HEK293T (cell line): ENCODE data around the gene LOC128125822.

Experiments
- ARNT ChIP-seq: fragments of 450-650 bp; IDR thresholded peaks from 2 replicates; pipeline ENCODE4 v1.6.1; 2017; ENCODE audit warnings: mild to moderate bottlenecking
- ELF4 ChIP-seq: fragments of 450-650 bp; IDR thresholded peaks from 2 replicates; pipeline ENCODE4 v1.6.1; 2017; ENCODE audit warnings: antibody characterized with exemption
- FOXK2 ChIP-seq: fragments of 450-650 bp; IDR thresholded peaks from 2 replicates; pipeline ENCODE4 v1.6.1; 2016; ENCODE audit warnings: mild to moderate bottlenecking
- FOXM1 ChIP-seq: fragments of 450-650 bp; IDR thresholded peaks from 2 replicates; pipeline ENCODE4 v1.6.1; 2017; ENCODE audit warnings: mild to moderate bottlenecking, borderline replicate concordance
- L3MBTL2 ChIP-seq: fragments of 450-650 bp; conservative IDR thresholded peaks from 2 replicates; pipeline ENCODE4 v1.6.1; 2016; ENCODE audit warnings: mild to moderate bottlenecking
- NFRKB ChIP-seq: fragments of 450-650 bp; IDR thresholded peaks from 2 replicates; pipeline ENCODE4 v1.6.1; 2016; ENCODE audit warnings: mild to moderate bottlenecking, moderate library complexity
- SP1 ChIP-seq: fragments of 450-650 bp; IDR thresholded peaks from 2 replicates; pipeline ENCODE4 v1.6.1; 2017
- ZNF384 ChIP-seq: fragments of 450-650 bp; IDR thresholded peaks from 2 replicates; pipeline ENCODE4 v1.6.1; 2016

- no peak for TF ChIP-seq NFRKB
- no peak for TF ChIP-seq SP1
- no peak for TF ChIP-seq FOXM1
- no peak for TF ChIP-seq ARNT
- no peak for TF ChIP-seq ELF4
- TF ChIP-seq FOXK2: no peak
- TF ChIP-seq ZNF384: no peak
- TF ChIP-seq L3MBTL2: no peak
Observed at GRCh38 chr6:63576147-63576772, 4.0 kb downstream of the LOC128125822 start.
